ENCODE measurements around the gene SDHAF3.

SDHAF3 gene

GRCh38 chr7:97126483-97127171, 9.1 kb downstream of the SDHAF3 start:
- TF ChIP-seq SIN3A (IDR thresholded peaks at IDR 0.05; ENCODE audit: borderline replicate concordance, insufficient read depth, low read length) (no peak), POLR2AphosphoS5 (IDR thresholded peaks at IDR 0.05; ENCODE audit: low read depth, low read length) (no peak)

GRCh38 chr7:97128736-97129135, 11.2 kb downstream of the SDHAF3 start:
- TF ChIP-seq TAF1 (IDR thresholded peaks at IDR 0.05; ENCODE audit: borderline replicate concordance, insufficient read depth, low read length), result no peak

- no peak for TF ChIP-seq SIN3A (IDR thresholded peaks at IDR 0.05; ENCODE audit: borderline replicate concordance, insufficient read depth, low read length)
Measured at GRCh38 chr7:97130417-97131139, 13.1 kb downstream of the SDHAF3 start.

GRCh38 chr7:97133159-97133558, 15.7 kb downstream of the SDHAF3 start:
- no peak for TF ChIP-seq FOXP2 (optimal IDR thresholded peaks at IDR 0.05; ENCODE audit: borderline replicate concordance, extremely low read depth, extremely low read length, insufficient read depth)
- no peak for TF ChIP-seq SIN3A (IDR thresholded peaks at IDR 0.05; ENCODE audit: borderline replicate concordance, insufficient read depth, low read length)
- TF ChIP-seq POLR2AphosphoS5 (IDR thresholded peaks at IDR 0.05; ENCODE audit: low read depth, low read length), result no peak
- no peak for TF ChIP-seq TAF1 (IDR thresholded peaks at IDR 0.05; ENCODE audit: borderline replicate concordance, insufficient read depth, low read length)
- no peak for TF ChIP-seq REST (IDR thresholded peaks at IDR 0.05; ENCODE audit: insufficient read depth in 1 of 2, low read depth in 2 of 2, low read length in 2 of 2)

GRCh38 chr7:97138830-97139229, 21.3 kb downstream of the SDHAF3 start:
- TF ChIP-seq SIN3A (IDR thresholded peaks at IDR 0.05; ENCODE audit: borderline replicate concordance, insufficient read depth, low read length) (no peak), FOXP2 (optimal IDR thresholded peaks at IDR 0.05; ENCODE audit: borderline replicate concordance, extremely low read depth, extremely low read length, insufficient read depth) (no peak), TAF1 (IDR thresholded peaks at IDR 0.05; ENCODE audit: borderline replicate concordance, insufficient read depth, low read length) (no peak), REST (IDR thresholded peaks at IDR 0.05; ENCODE audit: insufficient read depth in 1 of 2, low read depth in 2 of 2, low read length in 2 of 2) (no peak), POLR2AphosphoS5 (IDR thresholded peaks at IDR 0.05; ENCODE audit: low read depth, low read length) (no peak)

- TF ChIP-seq SIN3A (IDR thresholded peaks at IDR 0.05; ENCODE audit: borderline replicate concordance, insufficient read depth, low read length) (no peak), FOXP2 (optimal IDR thresholded peaks at IDR 0.05; ENCODE audit: borderline replicate concordance, extremely low read depth, extremely low read length, insufficient read depth) (no peak), POLR2AphosphoS5 (IDR thresholded peaks at IDR 0.05; ENCODE audit: low read depth, low read length) (no peak), TAF1 (IDR thresholded peaks at IDR 0.05; ENCODE audit: borderline replicate concordance, insufficient read depth, low read length) (no peak), REST (IDR thresholded peaks at IDR 0.05; ENCODE audit: insufficient read depth in 1 of 2, low read depth in 2 of 2, low read length in 2 of 2) (no peak)
Measured at GRCh38 chr7:97145068-97145467, 27.6 kb downstream of the SDHAF3 start.
